Measurements from ENCODE around the gene LAMA2. TPM values are rescaled to one million over a fixed set of nuclear protein-coding genes. Genes with fewer than 3 reads are reported as not detected.

Gene LAMA2
- total and polyA plus RNA-seq, 7 donors = 0.46 to 131 (median 59.6) TPM

DNA sequence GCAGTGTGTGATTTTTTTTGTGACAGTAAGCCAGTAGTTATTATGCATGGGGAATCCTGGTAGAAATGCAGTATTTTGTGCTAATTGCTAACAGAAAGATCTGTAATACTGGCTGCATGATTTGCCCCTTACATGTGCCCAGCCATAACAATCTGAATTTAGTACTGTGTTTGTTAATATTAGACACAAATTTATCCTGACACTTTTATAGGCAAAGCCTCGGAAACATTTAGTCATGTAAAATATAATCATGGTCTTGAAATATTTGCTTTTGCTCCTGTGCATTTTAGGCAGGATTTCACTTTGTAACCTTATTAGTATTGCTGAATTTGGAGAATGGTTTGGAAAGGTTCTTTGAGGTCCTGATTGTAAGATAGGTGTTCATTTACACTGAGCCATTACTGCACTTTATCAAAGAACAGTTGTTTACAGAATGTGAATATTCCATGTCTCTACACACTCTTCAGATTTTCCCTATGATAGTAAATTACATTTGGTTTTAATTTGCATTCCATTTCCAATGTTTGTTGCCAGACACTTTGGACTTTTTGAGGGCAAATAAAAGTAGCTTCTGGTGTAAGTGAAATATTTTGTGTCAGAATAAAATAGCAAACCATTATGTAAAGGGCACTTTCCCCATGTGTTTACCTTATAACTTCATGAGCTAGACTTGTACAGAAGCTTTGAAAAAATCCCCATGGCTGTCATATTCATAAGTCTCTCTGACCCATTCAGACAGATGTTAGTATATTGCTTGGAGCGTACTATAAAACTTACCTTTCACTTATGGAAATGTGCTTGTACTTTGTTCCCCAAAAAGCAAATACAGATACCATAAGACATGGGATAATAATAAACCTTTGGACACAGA, 477.1 kb downstream of the LAMA2 start:
- WGBS, 2 donors = 19 to 58% methylated on average over 2 of the region's 2 CpGs
- H3K4me3 ChIP-seq = no peak overlapping the region
- DNase-seq = no peak
- H3K4me1 ChIP-seq = peaks cover 0 to 13% (median 6%) of the 10 kb centered on the region in 4 donors
- H3K36me3 ChIP-seq = no peaks in the 10 kb centered on the region
- TF ChIP-seq EP300 (IDR thresholded peaks at IDR 0.05) (no peak), POLR2AphosphoS5 (IDR thresholded peaks at IDR 0.05) (peak in 1 of 4 donors; percentile 31)
- no peaks in the 10 kb centered on the region for H3K27me3 ChIP-seq
- no peak overlapping the region for H3K27ac ChIP-seq
- intact Hi-C loops (cut with DNase I) = no loop called here
- no peaks in the 10 kb centered on the region for H3K9me3 ChIP-seq

DNA sequence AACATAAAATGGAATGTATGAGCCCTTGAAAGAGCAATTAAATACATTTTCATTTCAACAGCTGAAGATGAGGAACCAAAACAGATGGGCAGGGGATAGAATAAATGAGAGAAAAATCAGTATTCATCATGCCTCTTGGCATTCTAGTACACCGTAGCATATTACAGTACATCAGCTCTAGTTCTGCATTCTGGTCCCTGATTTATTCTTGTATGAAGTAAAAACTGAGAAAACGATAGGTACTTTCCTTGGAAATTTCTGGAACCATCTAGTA, 477.7 kb downstream of the LAMA2 start:
- DNase-seq = no peak
- H3K4me1 ChIP-seq = peaks cover 0 to 13% (median 6%) of the 10 kb centered on the region in 4 donors
- no peak overlapping the region for H3K4me3 ChIP-seq
- WGBS, 2 donors = 18 to 65% methylated on average over 2 of the region's 2 CpGs
- H3K36me3 ChIP-seq = no peaks in the 10 kb centered on the region
- intact Hi-C loops (cut with DNase I) = no loop called here
- no peaks in the 10 kb centered on the region for H3K27me3 ChIP-seq
- H3K9me3 ChIP-seq = no peaks in the 10 kb centered on the region
- H3K27ac ChIP-seq = no peak overlapping the region
- TF ChIP-seq, protein P1, sequence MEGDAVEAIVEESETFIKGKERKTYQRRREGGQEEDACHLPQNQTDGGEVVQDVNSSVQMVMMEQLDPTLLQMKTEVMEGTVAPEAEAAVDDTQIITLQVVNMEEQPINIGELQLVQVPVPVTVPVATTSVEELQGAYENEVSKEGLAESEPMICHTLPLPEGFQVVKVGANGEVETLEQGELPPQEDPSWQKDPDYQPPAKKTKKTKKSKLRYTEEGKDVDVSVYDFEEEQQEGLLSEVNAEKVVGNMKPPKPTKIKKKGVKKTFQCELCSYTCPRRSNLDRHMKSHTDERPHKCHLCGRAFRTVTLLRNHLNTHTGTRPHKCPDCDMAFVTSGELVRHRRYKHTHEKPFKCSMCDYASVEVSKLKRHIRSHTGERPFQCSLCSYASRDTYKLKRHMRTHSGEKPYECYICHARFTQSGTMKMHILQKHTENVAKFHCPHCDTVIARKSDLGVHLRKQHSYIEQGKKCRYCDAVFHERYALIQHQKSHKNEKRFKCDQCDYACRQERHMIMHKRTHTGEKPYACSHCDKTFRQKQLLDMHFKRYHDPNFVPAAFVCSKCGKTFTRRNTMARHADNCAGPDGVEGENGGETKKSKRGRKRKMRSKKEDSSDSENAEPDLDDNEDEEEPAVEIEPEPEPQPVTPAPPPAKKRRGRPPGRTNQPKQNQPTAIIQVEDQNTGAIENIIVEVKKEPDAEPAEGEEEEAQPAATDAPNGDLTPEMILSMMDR (IDR thresholded peaks at IDR 0.05) = no peak
- TF ChIP-seq POLR2A (IDR thresholded peaks at IDR 0.05) = no peak
- no peak for TF ChIP-seq EP300 (IDR thresholded peaks at IDR 0.05)
- no peak for TF ChIP-seq POLR2AphosphoS5 (IDR thresholded peaks at IDR 0.05)

DNA sequence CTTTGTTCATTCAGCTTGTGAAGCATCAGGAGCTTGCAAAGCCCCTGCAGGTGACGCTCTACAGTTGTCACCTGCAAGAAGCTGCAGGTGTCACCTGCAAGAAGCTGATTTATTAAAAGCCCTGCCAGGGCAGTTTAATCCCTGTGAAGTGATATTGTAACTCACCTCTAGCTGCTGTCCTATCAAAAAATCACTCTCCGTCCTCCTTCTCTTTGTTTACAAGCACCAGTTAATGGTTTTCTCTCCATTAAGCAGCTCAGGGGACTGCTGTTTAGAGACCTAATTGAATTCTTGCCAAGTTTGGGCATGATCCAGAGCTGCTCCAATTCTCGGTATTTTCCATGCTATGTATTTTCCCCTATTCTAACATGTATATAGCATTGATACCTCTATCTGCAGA, 481.1 kb downstream of the LAMA2 start:
- DNase-seq = no peak
- H3K27ac ChIP-seq = no peak overlapping the region
- TF ChIP-seq, protein P1 (IDR thresholded peaks at IDR 0.05) = no peak
- H3K4me3 ChIP-seq = no peak overlapping the region
- no peaks in the 10 kb centered on the region for H3K27me3 ChIP-seq
- WGBS, 2 donors = 89 to 93% methylated on average over 3 of the region's 3 CpGs
- H3K9me3 ChIP-seq = no peaks in the 10 kb centered on the region
- no peaks in the 10 kb centered on the region for H3K36me3 ChIP-seq
- intact Hi-C loops (cut with DNase I) = no loop called here
- H3K4me1 ChIP-seq = peaks cover 0 to 13% (median 6%) of the 10 kb centered on the region in 4 donors

DNA sequence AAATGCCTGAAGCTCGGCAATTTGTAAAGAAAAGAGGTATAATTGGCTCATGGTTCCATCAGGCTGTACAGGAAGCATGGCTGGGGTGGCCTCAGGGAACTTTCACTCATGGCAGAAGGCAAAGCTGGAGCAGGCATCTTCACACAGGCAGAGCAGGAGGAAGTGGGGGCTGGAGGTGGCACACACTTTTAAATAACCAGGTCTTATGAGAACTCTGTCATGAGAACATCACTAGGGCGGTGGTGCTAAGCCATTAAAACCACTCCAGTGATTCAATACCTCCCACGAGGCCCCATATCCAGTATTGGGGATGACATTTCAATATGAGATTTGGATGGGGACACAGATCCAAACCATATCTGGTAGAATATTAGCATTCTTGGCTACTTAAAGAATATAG, 481.8 kb downstream of the LAMA2 start:
- WGBS, 2 donors = 63 to 76% methylated on average over 3 of the region's 3 CpGs
- Histone ChIP-seq H3K27ac (no peak overlapping the region), H3K4me1 (peaks cover 0 to 10% (median 4%) of the 10 kb centered on the region in 4 donors), H3K36me3 (no peaks in the 10 kb centered on the region), H3K27me3 (no peaks in the 10 kb centered on the region), H3K4me3 (no peak overlapping the region), H3K9me3 (no peaks in the 10 kb centered on the region)
- DNase-seq = no peak
- intact Hi-C loops (cut with DNase I) = no loop called here
- TF ChIP-seq EP300 (IDR thresholded peaks at IDR 0.05) (no peak), POLR2A (IDR thresholded peaks at IDR 0.05) (no peak), POLR2AphosphoS5 (IDR thresholded peaks at IDR 0.05) (no peak)
- TF ChIP-seq, protein P1 (IDR thresholded peaks at IDR 0.05) = no peak

DNA sequence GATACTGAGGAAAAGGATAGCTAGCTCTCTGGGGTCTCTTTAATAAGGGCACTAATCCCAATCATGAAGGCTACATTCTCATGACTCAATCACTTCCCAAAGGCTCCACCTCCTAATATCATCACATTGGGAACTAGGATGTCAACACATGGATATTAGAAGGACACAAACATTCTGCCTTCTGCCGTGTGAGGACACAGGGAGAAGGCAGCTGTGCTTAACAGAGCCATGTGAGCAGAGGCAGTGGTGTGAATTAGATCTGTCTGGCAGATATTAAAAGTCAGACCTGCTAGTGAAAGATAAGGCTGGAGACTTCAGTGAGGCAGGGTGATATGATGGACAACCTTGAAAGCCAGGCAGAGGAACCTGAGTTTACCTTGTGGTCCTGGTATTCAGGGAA, 485.1 kb downstream of the LAMA2 start:
- TF ChIP-seq POLR2AphosphoS5 (IDR thresholded peaks at IDR 0.05) = no peak
- TF ChIP-seq, protein P1 (IDR thresholded peaks at IDR 0.05) = no peak
- TF ChIP-seq POLR2A (IDR thresholded peaks at IDR 0.05) = no peak
- no peak for TF ChIP-seq EP300 (IDR thresholded peaks at IDR 0.05)
- WGBS, 2 donors = 76 to 81% methylated on average over 1 of the region's 1 CpG
- DNase-seq = no peak
- no peaks in the 10 kb centered on the region for H3K36me3 ChIP-seq
- H3K27ac ChIP-seq = peak overlapping the region in 1 of 4 donors; percentile 7
- no peak overlapping the region for H3K4me3 ChIP-seq
- intact Hi-C loops (cut with DNase I) = no loop called here
- H3K9me3 ChIP-seq = no peaks in the 10 kb centered on the region
- H3K4me1 ChIP-seq = peaks cover 0 to 8% (median 2%) of the 10 kb centered on the region in 4 donors
- no peaks in the 10 kb centered on the region for H3K27me3 ChIP-seq

Data from sigmoid colon (tissue), 7 donors.